Fibroblast of the aortic adventitia (primary cell): ENCODE data around the gene DAAM2. TPM values are rescaled to one million over a fixed set of nuclear protein-coding genes. Genes with fewer than 3 reads are reported as not detected.

Source experiments
- DNase-seq: peaks from one replicate; pipeline ENCODE4 v3.0.0-alpha.2; 2010; ENCODE audit warnings: low read depth
- H3K4me3 ChIP-seq: 2 replicates; pipeline ENCODE4 v1.5.1; 2011; ENCODE audit warnings: low read depth, mild to moderate bottlenecking, control low read depth, low read length, moderate library complexity
- total RNA-seq: library from RNA; depleted of rRNA; stranded (reverse); fragments of >200 nt; gene quantifications from 2 replicates; pipeline ENCODE4 v1.2.3, GENCODE V29; 2012; ENCODE audit warnings: low replicate concordance
- TF ChIP-seq, protein P1 (sequence below): IDR thresholded peaks from 2 replicates; pipeline ENCODE4 v1.5.1; 2011; ENCODE audit warnings: mild to moderate bottlenecking, low read length, control low read depth, inconsistent platforms; ENCODE audit not compliant: insufficient read depth

The DAAM2 gene
- total RNA-seq, 1 donor = 3.4 TPM

GRCh38 chr6:39911513-39912125 lies 119.4 kb downstream of the DAAM2 start:
- H3K4me3 ChIP-seq = no peak overlapping the region
- TF ChIP-seq, protein P1, sequence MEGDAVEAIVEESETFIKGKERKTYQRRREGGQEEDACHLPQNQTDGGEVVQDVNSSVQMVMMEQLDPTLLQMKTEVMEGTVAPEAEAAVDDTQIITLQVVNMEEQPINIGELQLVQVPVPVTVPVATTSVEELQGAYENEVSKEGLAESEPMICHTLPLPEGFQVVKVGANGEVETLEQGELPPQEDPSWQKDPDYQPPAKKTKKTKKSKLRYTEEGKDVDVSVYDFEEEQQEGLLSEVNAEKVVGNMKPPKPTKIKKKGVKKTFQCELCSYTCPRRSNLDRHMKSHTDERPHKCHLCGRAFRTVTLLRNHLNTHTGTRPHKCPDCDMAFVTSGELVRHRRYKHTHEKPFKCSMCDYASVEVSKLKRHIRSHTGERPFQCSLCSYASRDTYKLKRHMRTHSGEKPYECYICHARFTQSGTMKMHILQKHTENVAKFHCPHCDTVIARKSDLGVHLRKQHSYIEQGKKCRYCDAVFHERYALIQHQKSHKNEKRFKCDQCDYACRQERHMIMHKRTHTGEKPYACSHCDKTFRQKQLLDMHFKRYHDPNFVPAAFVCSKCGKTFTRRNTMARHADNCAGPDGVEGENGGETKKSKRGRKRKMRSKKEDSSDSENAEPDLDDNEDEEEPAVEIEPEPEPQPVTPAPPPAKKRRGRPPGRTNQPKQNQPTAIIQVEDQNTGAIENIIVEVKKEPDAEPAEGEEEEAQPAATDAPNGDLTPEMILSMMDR = no peak
- DNase-seq = no peak

DNA sequence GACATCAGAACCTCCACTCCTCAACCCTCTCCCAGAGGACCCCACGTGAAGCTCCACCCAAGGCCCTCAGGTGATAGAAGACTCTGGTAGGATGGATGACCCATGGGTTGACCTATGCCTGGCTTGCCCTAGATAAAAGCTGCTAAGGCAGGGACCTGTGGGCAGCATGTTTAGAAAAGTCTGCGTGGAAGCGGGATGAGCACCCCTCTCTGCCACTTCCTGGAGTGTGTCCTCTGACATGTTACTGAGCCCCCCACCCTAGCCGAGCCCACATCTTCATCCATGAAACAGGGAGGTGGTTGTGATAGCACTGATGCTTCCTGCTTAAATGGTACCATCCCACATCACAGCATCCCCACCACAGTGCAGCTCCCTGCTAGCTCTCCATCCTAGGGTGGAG lies 120.3 kb downstream of the DAAM2 start:
- no peak for DNase-seq
- no peak overlapping the region for H3K4me3 ChIP-seq
- TF ChIP-seq, protein P1 = no peak

DNA sequence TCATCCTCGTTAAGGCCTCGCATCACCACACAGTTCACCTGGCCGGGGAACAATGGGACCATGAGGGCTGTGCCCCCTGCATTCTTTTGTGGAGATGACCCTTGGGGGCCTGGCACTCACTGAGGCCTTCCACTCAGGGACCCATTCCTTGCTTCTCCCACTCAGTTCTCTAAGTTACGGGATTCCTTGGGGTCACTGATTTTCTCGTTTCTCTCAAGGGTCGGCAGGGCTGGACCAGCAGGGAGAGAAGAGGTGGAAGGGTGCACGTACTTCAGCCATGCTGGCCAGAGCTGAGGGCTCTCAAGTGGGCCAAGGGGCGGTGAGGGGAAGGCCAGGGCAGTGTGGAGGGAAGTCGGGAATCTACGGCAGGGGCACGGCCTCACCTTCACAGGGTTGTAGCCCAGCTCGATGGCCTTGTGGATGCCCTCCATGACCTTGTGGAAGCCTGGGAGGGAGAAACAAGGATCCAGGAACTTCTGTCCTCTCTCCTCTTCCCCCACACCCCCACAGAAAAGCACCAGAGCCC lies 121.3 kb downstream of the DAAM2 start:
- H3K4me3 ChIP-seq = no peak overlapping the region
- DNase-seq = no peak
- TF ChIP-seq, protein P1 = no peak

GRCh38 chr6:39914239-39914638 lies 122.1 kb downstream of the DAAM2 start:
- no peak for DNase-seq
- H3K4me3 ChIP-seq = no peak overlapping the region
- TF ChIP-seq, protein P1 = no peak

DNA sequence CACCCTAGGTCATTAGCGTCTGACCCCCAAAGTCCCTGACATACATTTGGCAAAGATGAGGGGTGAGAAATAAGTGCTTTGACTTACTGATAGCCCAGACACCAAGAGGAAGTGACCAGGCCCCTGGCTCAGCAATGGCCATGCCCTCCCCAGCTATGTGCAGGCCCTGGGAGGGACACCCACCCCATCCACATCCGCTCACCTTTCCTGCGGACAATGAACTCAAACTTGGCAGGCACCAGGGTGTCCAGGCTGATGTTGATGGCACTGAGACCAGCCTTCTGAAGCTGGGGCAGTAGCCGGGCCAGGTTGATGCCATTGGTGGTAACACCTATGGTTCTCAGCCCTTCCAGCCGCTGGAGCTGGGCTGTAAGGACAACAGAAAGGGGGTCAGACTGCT lies 123.7 kb downstream of the DAAM2 start:
- no peak for DNase-seq
- H3K4me3 ChIP-seq = no peak overlapping the region
- TF ChIP-seq, protein P1 = no peak

DNA sequence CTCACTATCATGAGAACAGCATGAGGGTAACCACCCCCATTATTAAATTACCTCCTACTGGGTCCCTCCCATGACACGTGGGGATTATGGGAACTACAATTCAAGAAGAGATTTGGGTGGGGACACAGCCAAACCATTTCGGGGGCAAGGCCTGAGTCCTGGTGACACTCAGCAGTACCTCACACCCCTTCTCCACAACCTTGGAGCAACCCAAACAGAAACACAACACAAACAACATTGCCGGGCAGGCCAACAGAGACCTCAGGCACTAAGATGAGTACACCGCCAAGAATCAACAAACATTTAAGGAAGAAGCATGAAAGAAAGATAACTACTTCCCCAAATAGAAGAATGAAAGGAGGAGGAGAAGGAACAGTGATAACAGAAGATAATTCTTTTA lies 125.2 kb downstream of the DAAM2 start:
- H3K4me3 ChIP-seq = no peak overlapping the region
- DNase-seq = no peak
- TF ChIP-seq, protein P1 = no peak

DNA sequence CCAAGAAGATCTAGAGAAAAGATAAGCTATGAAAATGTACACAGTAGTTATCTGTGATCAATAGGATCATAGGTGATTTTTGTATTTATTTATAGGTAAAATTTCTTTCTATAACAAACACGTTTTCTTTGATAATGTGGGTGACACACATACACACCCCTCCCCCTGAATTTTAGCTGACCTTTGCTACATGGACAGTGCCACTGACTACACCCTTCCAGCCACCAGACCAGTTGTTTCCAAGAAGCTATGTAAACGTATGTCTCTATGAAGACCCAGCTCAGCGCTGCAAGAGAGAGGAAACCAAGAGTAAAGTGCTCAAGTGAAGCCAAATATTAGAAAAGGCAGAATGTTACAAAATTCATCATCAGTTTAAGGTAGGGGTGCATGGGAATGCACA lies 125.8 kb downstream of the DAAM2 start:
- TF ChIP-seq, protein P1 = no peak
- no peak for DNase-seq
- no peak overlapping the region for H3K4me3 ChIP-seq
